NCI-H2196 treated with DMSO at 0.1 percent for 48 hours (cell line): ENCODE results near the gene LPAR1.
"Not testable (repeated sequence)": the region's sequence is repeated elsewhere in the genome, so short reads cannot be mapped to it uniquely, and the experiment has no call there.

Experiments used
- DNase-seq: peaks from one replicate; lab custom pipeline; 2025; ENCODE audit not compliant: unreplicated experiment; lab: John Stamatoyannopoulos, UW

LPAR1 gene

GRCh38 chr9:110880189-110880588, 158.1 kb downstream of the LPAR1 start:
- DNase-seq: no peak

GRCh38 chr9:110877374-110877773, 160.9 kb downstream of the LPAR1 start:
- no peak for DNase-seq

GRCh38 chr9:110876929-110877328, 161.3 kb downstream of the LPAR1 start:
- no peak for DNase-seq

- DNase-seq: no peak
Observed at GRCh38 chr9:110874963-110875674, 163.2 kb downstream of the LPAR1 start.

GRCh38 chr9:110872920-110873319, 165.3 kb downstream of the LPAR1 start:
- no peak for DNase-seq

- no peak for DNase-seq
Observed at GRCh38 chr9:110871736-110872135, 166.5 kb downstream of the LPAR1 start.

GRCh38 chr9:110869931-110870330, 168.3 kb downstream of the LPAR1 start:
- no peak for DNase-seq

- DNase-seq: no peak
Observed at GRCh38 chr9:110864011-110864410, 174.3 kb downstream of the LPAR1 start.

- not testable (repeated sequence) for DNase-seq
Observed at GRCh38 chr9:110861370-110862110, 176.7 kb downstream of the LPAR1 start.

- no peak for DNase-seq
Observed at GRCh38 chr9:110856772-110857171, 181.5 kb downstream of the LPAR1 start.

GRCh38 chr9:110850401-110851135, 187.7 kb downstream of the LPAR1 start:
- no peak for DNase-seq

GRCh38 chr9:110847671-110848070, 190.6 kb downstream of the LPAR1 start:
- DNase-seq: no peak

- DNase-seq: no peak
Observed at GRCh38 chr9:110846215-110846614, 192.1 kb downstream of the LPAR1 start.

- no peak for DNase-seq
Observed at GRCh38 chr9:110844121-110844520, 194.1 kb downstream of the LPAR1 start.

GRCh38 chr9:110842986-110843385, 195.3 kb downstream of the LPAR1 start:
- no peak for DNase-seq

- no peak for DNase-seq
Observed at GRCh38 chr9:110842169-110842568, 196.1 kb downstream of the LPAR1 start.

- DNase-seq: no peak
Observed at GRCh38 chr9:110837401-110838005, 200.8 kb downstream of the LPAR1 start.

- no peak for DNase-seq
Observed at GRCh38 chr9:110835859-110836271, 202.4 kb downstream of the LPAR1 start.

GRCh38 chr9:110835404-110835803, 202.9 kb downstream of the LPAR1 start:
- no peak for DNase-seq

GRCh38 chr9:110832926-110833325, 205.3 kb downstream of the LPAR1 start:
- DNase-seq: no peak

GRCh38 chr9:110830495-110830894, 207.8 kb downstream of the LPAR1 start:
- DNase-seq: no peak
